ENCODE results near the gene DOP1B.

DOP1B gene

DNA sequence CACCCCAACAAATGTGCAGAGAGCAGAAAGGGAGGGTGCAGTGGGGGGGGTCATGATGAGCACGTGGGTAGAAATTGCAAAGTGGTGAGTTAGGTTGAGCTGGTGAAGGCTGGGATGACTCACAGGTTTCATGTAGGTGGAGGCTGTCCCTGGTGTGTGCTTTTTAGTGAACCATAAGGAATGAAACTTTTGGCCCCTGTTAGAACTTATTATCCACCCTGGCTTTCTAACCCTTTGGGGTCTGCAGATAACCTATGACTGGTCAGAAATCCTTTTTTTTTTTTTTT, 46.9 kb downstream of the DOP1B start:
- H3K4me3 ChIP-seq (replicated peaks; ENCODE audit: low read depth, low read length) = no peak overlapping the region
- no peak for DNase-seq (ENCODE audit: extremely low read depth, insufficient read length)
- H3K27me3 ChIP-seq (replicated peaks; ENCODE audit: control insufficient read depth, insufficient read depth, low read length) = no peaks in the 10 kb centered on the region
- H3K36me3 ChIP-seq (ENCODE audit: control insufficient read depth, insufficient read depth, low read length) = no peaks in the 10 kb centered on the region
- TF ChIP-seq, protein P1, sequence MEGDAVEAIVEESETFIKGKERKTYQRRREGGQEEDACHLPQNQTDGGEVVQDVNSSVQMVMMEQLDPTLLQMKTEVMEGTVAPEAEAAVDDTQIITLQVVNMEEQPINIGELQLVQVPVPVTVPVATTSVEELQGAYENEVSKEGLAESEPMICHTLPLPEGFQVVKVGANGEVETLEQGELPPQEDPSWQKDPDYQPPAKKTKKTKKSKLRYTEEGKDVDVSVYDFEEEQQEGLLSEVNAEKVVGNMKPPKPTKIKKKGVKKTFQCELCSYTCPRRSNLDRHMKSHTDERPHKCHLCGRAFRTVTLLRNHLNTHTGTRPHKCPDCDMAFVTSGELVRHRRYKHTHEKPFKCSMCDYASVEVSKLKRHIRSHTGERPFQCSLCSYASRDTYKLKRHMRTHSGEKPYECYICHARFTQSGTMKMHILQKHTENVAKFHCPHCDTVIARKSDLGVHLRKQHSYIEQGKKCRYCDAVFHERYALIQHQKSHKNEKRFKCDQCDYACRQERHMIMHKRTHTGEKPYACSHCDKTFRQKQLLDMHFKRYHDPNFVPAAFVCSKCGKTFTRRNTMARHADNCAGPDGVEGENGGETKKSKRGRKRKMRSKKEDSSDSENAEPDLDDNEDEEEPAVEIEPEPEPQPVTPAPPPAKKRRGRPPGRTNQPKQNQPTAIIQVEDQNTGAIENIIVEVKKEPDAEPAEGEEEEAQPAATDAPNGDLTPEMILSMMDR (IDR thresholded peaks at IDR 0.05; ENCODE audit: insufficient read depth, low read length, poor library complexity, severe bottlenecking) = no peak

DNA sequence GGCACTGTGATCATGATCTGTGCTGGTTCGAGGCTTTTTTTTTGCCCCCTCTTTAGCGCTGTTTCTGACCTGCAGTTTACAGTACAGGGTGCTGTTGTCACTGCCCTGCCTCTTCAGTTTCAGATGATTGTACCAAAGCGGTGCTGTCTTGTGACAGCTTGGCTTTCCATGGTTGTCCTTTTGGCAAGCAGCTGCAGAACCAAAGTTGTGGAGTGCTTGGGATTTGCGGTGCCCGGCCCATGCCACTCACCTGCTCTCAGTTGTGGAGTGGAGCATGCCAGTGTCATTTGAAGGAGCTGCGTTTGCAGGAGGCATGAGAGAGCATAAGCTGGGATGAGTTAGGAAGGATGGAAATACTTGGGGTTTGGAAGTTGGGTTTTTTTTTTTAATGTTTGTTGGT, 48.4 kb downstream of the DOP1B start:
- TF ChIP-seq, protein P1 (IDR thresholded peaks at IDR 0.05; ENCODE audit: insufficient read depth, low read length, poor library complexity, severe bottlenecking) = no peak
- DNase-seq (ENCODE audit: extremely low read depth, insufficient read length) = no peak
- Histone ChIP-seq H3K27me3 (replicated peaks; ENCODE audit: control insufficient read depth, insufficient read depth, low read length) (no peaks in the 10 kb centered on the region), H3K4me3 (replicated peaks; ENCODE audit: low read depth, low read length) (no peak overlapping the region), H3K36me3 (ENCODE audit: control insufficient read depth, insufficient read depth, low read length) (no peaks in the 10 kb centered on the region)

DNA sequence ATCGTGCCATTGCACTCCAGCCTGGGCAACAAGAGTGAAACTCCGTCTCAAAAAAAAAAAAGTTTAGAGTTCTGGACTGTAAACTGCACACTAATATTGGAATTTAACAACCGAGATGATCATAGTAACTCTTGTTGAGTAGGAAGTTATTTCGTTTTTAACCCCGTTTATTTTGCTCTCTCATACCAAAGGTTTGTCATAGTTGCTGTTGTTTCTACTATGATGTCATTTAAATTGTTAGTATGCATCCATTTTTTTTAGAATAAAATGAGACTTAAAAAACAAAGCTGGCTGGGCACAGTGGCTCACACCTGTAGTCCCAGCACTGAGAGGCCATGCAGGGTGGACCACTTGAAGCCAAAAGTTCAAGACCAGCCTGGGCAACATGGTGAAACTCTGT, 49.3 kb downstream of the DOP1B start:
- TF ChIP-seq, protein P1 (IDR thresholded peaks at IDR 0.05; ENCODE audit: insufficient read depth, low read length, poor library complexity, severe bottlenecking) = no peak
- Histone ChIP-seq H3K4me3 (replicated peaks; ENCODE audit: low read depth, low read length) (no peak overlapping the region), H3K27me3 (replicated peaks; ENCODE audit: control insufficient read depth, insufficient read depth, low read length) (no peaks in the 10 kb centered on the region), H3K36me3 (ENCODE audit: control insufficient read depth, insufficient read depth, low read length) (no peaks in the 10 kb centered on the region)
- DNase-seq (ENCODE audit: extremely low read depth, insufficient read length) = no peak
